OCI-LY3 (cell line): ENCODE results near the gene NOA1.

Experiments
- EZH2phosphoT487 ChIP-seq: fragments of 200-600 bp; shearing (Covaris generic); IDR thresholded peaks from 2 replicates; pipeline ENCODE4 v1.6.1; 2018; ENCODE audit warnings: antibody characterized with exemption, mixed run types, low read depth
- TF ChIP-seq, protein P1 (sequence below): fragments of 200-600, 300-600 bp; sonication (generic); IDR thresholded peaks from 2 replicates; pipeline ENCODE4 v1.5.1; 2014; ENCODE audit warnings: antibody characterized with exemption, low read length, low read depth

DNA sequence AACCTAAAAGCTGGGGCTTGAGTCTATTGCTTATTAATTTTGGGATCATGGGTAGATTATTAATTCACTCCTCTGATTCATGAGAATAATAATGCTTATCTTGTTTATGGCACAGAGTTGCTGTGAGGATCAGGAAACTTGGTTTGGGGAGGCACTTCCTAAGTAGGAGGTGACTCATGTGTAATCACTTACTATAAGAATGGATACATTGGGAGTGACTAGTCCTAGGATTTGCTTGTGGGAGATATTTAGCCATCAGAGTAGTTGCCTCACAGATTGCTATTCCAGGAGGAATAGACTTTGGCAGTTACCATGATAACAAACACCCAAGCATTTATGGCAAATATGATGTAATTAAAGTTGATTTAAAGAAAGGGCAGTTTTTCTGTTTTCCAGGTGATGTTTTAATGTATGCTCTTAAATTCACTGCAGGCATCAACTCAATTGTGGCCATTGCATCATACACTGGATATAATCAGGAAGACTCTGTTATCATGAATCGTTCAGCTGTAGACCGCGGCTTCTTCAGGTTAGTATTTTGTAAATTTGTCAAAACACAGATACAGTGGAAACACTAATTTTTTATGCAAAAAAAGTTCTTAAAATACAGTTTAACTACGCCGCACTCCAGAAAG, 43.2 kb upstream of the NOA1 start:
- TF ChIP-seq, protein P1, sequence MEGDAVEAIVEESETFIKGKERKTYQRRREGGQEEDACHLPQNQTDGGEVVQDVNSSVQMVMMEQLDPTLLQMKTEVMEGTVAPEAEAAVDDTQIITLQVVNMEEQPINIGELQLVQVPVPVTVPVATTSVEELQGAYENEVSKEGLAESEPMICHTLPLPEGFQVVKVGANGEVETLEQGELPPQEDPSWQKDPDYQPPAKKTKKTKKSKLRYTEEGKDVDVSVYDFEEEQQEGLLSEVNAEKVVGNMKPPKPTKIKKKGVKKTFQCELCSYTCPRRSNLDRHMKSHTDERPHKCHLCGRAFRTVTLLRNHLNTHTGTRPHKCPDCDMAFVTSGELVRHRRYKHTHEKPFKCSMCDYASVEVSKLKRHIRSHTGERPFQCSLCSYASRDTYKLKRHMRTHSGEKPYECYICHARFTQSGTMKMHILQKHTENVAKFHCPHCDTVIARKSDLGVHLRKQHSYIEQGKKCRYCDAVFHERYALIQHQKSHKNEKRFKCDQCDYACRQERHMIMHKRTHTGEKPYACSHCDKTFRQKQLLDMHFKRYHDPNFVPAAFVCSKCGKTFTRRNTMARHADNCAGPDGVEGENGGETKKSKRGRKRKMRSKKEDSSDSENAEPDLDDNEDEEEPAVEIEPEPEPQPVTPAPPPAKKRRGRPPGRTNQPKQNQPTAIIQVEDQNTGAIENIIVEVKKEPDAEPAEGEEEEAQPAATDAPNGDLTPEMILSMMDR: no peak
- no peak for TF ChIP-seq EZH2phosphoT487
